SK-N-MC (cell line): Measurements from ENCODE around the gene SPIN1.

ENCODE experiments used
- EZH2 ChIP-seq: fragments of 200-600 bp; sonication (generic); IDR thresholded peaks from one replicate; pipeline ENCODE4 v1.6.1; 2017; ENCODE audit warnings: antibody characterized with exemption
- FOXP2 ChIP-seq: optimal IDR thresholded peaks from 2 replicates; pipeline ENCODE3; 2011; ENCODE audit warnings: mild to moderate bottlenecking, moderate library complexity; ENCODE audit not compliant: insufficient read depth; ENCODE audit errors: extremely low read length, control extremely low read depth
- POLR2AphosphoS5 ChIP-seq: IDR thresholded peaks from 2 replicates; pipeline ENCODE4 v1.6.1; 2012; ENCODE audit warnings: mild to moderate bottlenecking, low read depth, low read length, borderline replicate concordance

GRCh38 chr9:88521308-88521707, 133.1 kb downstream of the SPIN1 start:
- TF ChIP-seq EZH2 (no peak), POLR2AphosphoS5 (no peak), FOXP2 (no peak)
